Gastrocnemius medialis (tissue), 4 donors: ENCODE measurements around the gene PIGBOS1.

Experiments
- POLR2A ChIP-seq, 2 donors: fragments of 450-650 bp; IDR thresholded peaks; one replicate each; pipeline ENCODE4 v1.6.1; 2017; ENCODE audit warnings: antibody characterized with exemption in 2 of 2, mild to moderate bottlenecking in 2 of 2, moderate library complexity in 2 of 2
- TF ChIP-seq, protein P1 (sequence below), 5 experiments: fragments of 450-650 bp in 3 of 5; fragments of 200-600 bp in 2 of 5; sonication (generic) in 2 of 5; IDR thresholded peaks in 4 of 5; conservative IDR thresholded peaks in 1 of 5; 1 replicate in 4 of 5; 2 replicates in 1 of 5; pipeline ENCODE4 v1.5.1; 2016 to 2019; ENCODE audit warnings: antibody characterized with exemption in 5 of 5, mild to moderate bottlenecking in 3 of 5, moderate library complexity in 3 of 5

DNA sequence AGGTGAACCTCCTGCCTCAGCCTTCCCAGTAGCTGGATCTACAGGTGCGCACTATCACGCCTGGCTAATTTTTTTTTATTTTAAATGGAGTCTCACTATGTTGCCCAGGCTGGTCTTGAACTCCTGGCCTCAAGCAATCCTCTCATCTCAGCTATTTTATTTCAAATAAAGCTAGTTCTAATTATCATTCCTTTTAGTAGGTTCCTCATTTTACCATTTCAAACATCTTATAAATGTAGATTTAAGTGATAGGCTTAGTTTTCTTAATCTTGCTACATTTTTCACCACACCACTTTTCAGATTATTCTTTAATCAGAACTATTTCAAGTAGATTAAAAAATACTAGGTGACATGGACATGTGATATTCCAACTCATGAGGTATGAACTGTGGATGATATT lies 30.4 kb upstream of the PIGBOS1 start:
- TF ChIP-seq, protein P1, sequence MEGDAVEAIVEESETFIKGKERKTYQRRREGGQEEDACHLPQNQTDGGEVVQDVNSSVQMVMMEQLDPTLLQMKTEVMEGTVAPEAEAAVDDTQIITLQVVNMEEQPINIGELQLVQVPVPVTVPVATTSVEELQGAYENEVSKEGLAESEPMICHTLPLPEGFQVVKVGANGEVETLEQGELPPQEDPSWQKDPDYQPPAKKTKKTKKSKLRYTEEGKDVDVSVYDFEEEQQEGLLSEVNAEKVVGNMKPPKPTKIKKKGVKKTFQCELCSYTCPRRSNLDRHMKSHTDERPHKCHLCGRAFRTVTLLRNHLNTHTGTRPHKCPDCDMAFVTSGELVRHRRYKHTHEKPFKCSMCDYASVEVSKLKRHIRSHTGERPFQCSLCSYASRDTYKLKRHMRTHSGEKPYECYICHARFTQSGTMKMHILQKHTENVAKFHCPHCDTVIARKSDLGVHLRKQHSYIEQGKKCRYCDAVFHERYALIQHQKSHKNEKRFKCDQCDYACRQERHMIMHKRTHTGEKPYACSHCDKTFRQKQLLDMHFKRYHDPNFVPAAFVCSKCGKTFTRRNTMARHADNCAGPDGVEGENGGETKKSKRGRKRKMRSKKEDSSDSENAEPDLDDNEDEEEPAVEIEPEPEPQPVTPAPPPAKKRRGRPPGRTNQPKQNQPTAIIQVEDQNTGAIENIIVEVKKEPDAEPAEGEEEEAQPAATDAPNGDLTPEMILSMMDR (IDR thresholded peaks at IDR 0.05 in 4 of 5, conservative IDR thresholded peaks at IDR 0.05 in 1 of 5) = no peak
- no peak for TF ChIP-seq POLR2A (IDR thresholded peaks at IDR 0.05)
